HEK293 (cell line): ENCODE results near the gene DCUN1D5.

Source experiments
- BCL11A ChIP-seq: fragments of 450-650 bp; formaldehyde crosslinking; IDR thresholded peaks from 2 replicates; pipeline ENCODE4 v1.5.1; 2016; ENCODE audit warnings: low read depth, missing biosample characterization, missing genetic modification characterization
- EGR2 ChIP-seq: fragments of 450-650 bp; formaldehyde crosslinking; IDR thresholded peaks from 2 replicates; pipeline ENCODE4 v1.5.1; 2016; ENCODE audit warnings: low read depth, missing biosample characterization, missing genetic modification characterization
- GLI4 ChIP-seq: fragments of 450-650 bp; formaldehyde crosslinking; IDR thresholded peaks from 2 replicates; pipeline ENCODE4 v1.5.1; 2016; ENCODE audit warnings: missing biosample characterization, missing genetic modification characterization
- HIC1 ChIP-seq: fragments of 450-650 bp; formaldehyde crosslinking; IDR thresholded peaks from 2 replicates; pipeline ENCODE4 v1.5.1; 2016; ENCODE audit warnings: missing biosample characterization, missing genetic modification characterization
- INSM2 ChIP-seq: fragments of 450-650 bp; formaldehyde crosslinking; IDR thresholded peaks from 2 replicates; pipeline ENCODE4 v1.5.1; 2016; ENCODE audit warnings: missing biosample characterization, missing genetic modification characterization
- KLF16 ChIP-seq: fragments of 450-650 bp; formaldehyde crosslinking; IDR thresholded peaks from 2 replicates; pipeline ENCODE4 v1.5.1; 2017; ENCODE audit warnings: missing biosample characterization, missing genetic modification characterization
- OSR2 ChIP-seq: fragments of 450-650 bp; formaldehyde crosslinking; IDR thresholded peaks from 2 replicates; pipeline ENCODE4 v1.5.1; 2016; ENCODE audit warnings: missing biosample characterization, missing genetic modification characterization
- SALL2 ChIP-seq: fragments of 450-650 bp; formaldehyde crosslinking; IDR thresholded peaks from 2 replicates; pipeline ENCODE4 v1.5.0; 2017; ENCODE audit warnings: missing biosample characterization, mild to moderate bottlenecking, missing genetic modification characterization, borderline replicate concordance
- YY1 ChIP-seq: fragments of 450-650 bp; formaldehyde crosslinking; IDR thresholded peaks from 2 replicates; pipeline ENCODE4 v1.5.1; 2018; ENCODE audit warnings: missing biosample characterization, missing genetic modification characterization
- ZBTB11 ChIP-seq: fragments of 450-650 bp; formaldehyde crosslinking; conservative IDR thresholded peaks from 2 replicates; pipeline ENCODE4 v1.5.1; 2016; ENCODE audit warnings: low read depth, missing biosample characterization, missing genetic modification characterization
- ZBTB17 ChIP-seq: fragments of 450-650 bp; formaldehyde crosslinking; IDR thresholded peaks from 2 replicates; pipeline ENCODE4 v1.5.1; 2016; ENCODE audit warnings: missing biosample characterization, missing genetic modification characterization
- ZBTB6 ChIP-seq: fragments of 450-650 bp; formaldehyde crosslinking; IDR thresholded peaks from 2 replicates; pipeline ENCODE4 v1.5.1; 2017; ENCODE audit warnings: missing biosample characterization, missing genetic modification characterization
- ZFP37 ChIP-seq: fragments of 450-650 bp; formaldehyde crosslinking; IDR thresholded peaks from 2 replicates; pipeline ENCODE4 v1.5.1; 2016; ENCODE audit warnings: missing biosample characterization, missing genetic modification characterization
- ZNF146 ChIP-seq: fragments of 450-650 bp; formaldehyde crosslinking; IDR thresholded peaks from 2 replicates; pipeline ENCODE4 v1.5.1; 2016; ENCODE audit warnings: missing biosample characterization, missing genetic modification characterization
- ZNF239 ChIP-seq: fragments of 450-650 bp; formaldehyde crosslinking; IDR thresholded peaks from 2 replicates; pipeline ENCODE4 v1.5.1; 2016; ENCODE audit warnings: missing biosample characterization, missing genetic modification characterization
- ZNF292 ChIP-seq: fragments of 450-650 bp; formaldehyde crosslinking; IDR thresholded peaks from 2 replicates; pipeline ENCODE4 v1.5.1; 2016; ENCODE audit warnings: low read depth, missing biosample characterization, missing genetic modification characterization, borderline replicate concordance
- ZNF423 ChIP-seq: fragments of 450-650 bp; formaldehyde crosslinking; IDR thresholded peaks from 2 replicates; pipeline ENCODE4 v1.5.1; 2016; ENCODE audit warnings: missing biosample characterization, missing genetic modification characterization
- ZNF449 ChIP-seq: fragments of 450-650 bp; formaldehyde crosslinking; IDR thresholded peaks from 2 replicates; pipeline ENCODE4 v1.5.1; 2017; ENCODE audit warnings: missing biosample characterization, mild to moderate bottlenecking, missing genetic modification characterization, moderate library complexity
- ZNF48 ChIP-seq: fragments of 450-650 bp; formaldehyde crosslinking; IDR thresholded peaks from 2 replicates; pipeline ENCODE4 v1.5.1; 2016; ENCODE audit warnings: missing biosample characterization, missing genetic modification characterization
- ZNF488 ChIP-seq: fragments of 450-650 bp; formaldehyde crosslinking; IDR thresholded peaks from 2 replicates; pipeline ENCODE4 v1.5.1; 2016; ENCODE audit warnings: missing biosample characterization, missing genetic modification characterization
- ZNF521 ChIP-seq: fragments of 450-650 bp; formaldehyde crosslinking; IDR thresholded peaks from 2 replicates; pipeline ENCODE4 v1.5.1; 2017; ENCODE audit warnings: missing biosample characterization, mild to moderate bottlenecking, missing genetic modification characterization
- ZNF544 ChIP-seq: fragments of 450-650 bp; formaldehyde crosslinking; IDR thresholded peaks from 2 replicates; pipeline ENCODE4 v1.5.0; 2017; ENCODE audit warnings: missing biosample characterization, missing genetic modification characterization
- ZNF555 ChIP-seq: fragments of 450-650 bp; formaldehyde crosslinking; conservative IDR thresholded peaks from 2 replicates; pipeline ENCODE4 v1.5.1; 2017; ENCODE audit warnings: missing biosample characterization, mild to moderate bottlenecking, missing genetic modification characterization, inconsistent platforms
- ZNF558 ChIP-seq: fragments of 450-650 bp; formaldehyde crosslinking; IDR thresholded peaks from 2 replicates; pipeline ENCODE4 v1.5.1; 2016; ENCODE audit warnings: missing biosample characterization, missing genetic modification characterization
- ZNF596 ChIP-seq: fragments of 450-650 bp; IDR thresholded peaks from 2 replicates; pipeline ENCODE4 v1.5.0; 2018; ENCODE audit warnings: missing biosample characterization, mild to moderate bottlenecking, missing genetic modification characterization, moderate library complexity
- ZNF600 ChIP-seq: fragments of 450-650 bp; formaldehyde crosslinking; IDR thresholded peaks from 2 replicates; pipeline ENCODE4 v1.5.1; 2016; ENCODE audit warnings: missing biosample characterization, missing genetic modification characterization
- ZNF704 ChIP-seq: fragments of 450-650 bp; formaldehyde crosslinking; IDR thresholded peaks from 2 replicates; pipeline ENCODE4 v1.5.1; 2016; ENCODE audit warnings: missing biosample characterization, missing genetic modification characterization
- ZNF747 ChIP-seq: fragments of 450-650 bp; formaldehyde crosslinking; IDR thresholded peaks from 2 replicates; pipeline ENCODE4 v1.5.1; 2016; ENCODE audit warnings: missing biosample characterization, missing genetic modification characterization
- ZNF768 ChIP-seq: fragments of 450-650 bp; formaldehyde crosslinking; IDR thresholded peaks from 2 replicates; pipeline ENCODE4 v1.5.1; 2018; ENCODE audit warnings: missing biosample characterization, mild to moderate bottlenecking, missing genetic modification characterization

The DCUN1D5 gene

GRCh38 chr11:103091801-103092524 is at the start of gene DCUN1D5 (continued):
- no peak for TF ChIP-seq ZNF239 (tag by site-specific recombination)
- TF ChIP-seq ZBTB6 (tag by site-specific recombination), result no peak
- no peak for TF ChIP-seq EGR2
- TF ChIP-seq SALL2 (tag by site-specific recombination), result no peak
- no peak for TF ChIP-seq GLI4 (tag by site-specific recombination)
- no peak for TF ChIP-seq ZNF596
- TF ChIP-seq YY1 (tag by site-specific recombination), result no peak
- no peak for TF ChIP-seq ZNF146 (tag by site-specific recombination)
- TF ChIP-seq ZNF48 (tag by site-specific recombination), result no peak
- TF ChIP-seq ZBTB17 (tag by site-specific recombination), result peak; percentile 48; the same call in 1 of the 2 replicates
- no peak for TF ChIP-seq ZNF521 (tag by site-specific recombination)
- TF ChIP-seq ZNF292, result no peak
- 0 out of 2 replicates have a peak, but pooled peaks have one; percentile 13 for TF ChIP-seq ZFP37 (tag by site-specific recombination)
- no peak for TF ChIP-seq ZNF747 (tag by site-specific recombination)
- TF ChIP-seq KLF16 (tag by site-specific recombination), result peak; percentile 62
- TF ChIP-seq ZNF423 (tag by site-specific recombination), result no peak
- no peak for TF ChIP-seq ZNF555 (tag by site-specific recombination)
- TF ChIP-seq ZNF600, result no peak
- TF ChIP-seq ZBTB11 (tag by site-specific recombination), result peak; percentile 95
- TF ChIP-seq OSR2 (tag by site-specific recombination), result no peak
- no peak for TF ChIP-seq BCL11A
- TF ChIP-seq ZNF558 (tag by site-specific recombination), result no peak
- TF ChIP-seq ZNF544 (tag by site-specific recombination), result no peak
- TF ChIP-seq ZNF768 (tag by site-specific recombination), result no peak
- no peak for TF ChIP-seq ZNF704 (tag by site-specific recombination)
- TF ChIP-seq ZNF488 (tag by site-specific recombination), result no peak
- no peak for TF ChIP-seq ZNF449 (tag by site-specific recombination)
- TF ChIP-seq INSM2, result no peak
- no peak for TF ChIP-seq HIC1 (tag by site-specific recombination)
